K562 (cell line): ENCODE data around the gene ACAT2. TPM values are rescaled to one million over a fixed set of nuclear protein-coding genes. Genes with fewer than 3 reads are reported as not detected.

ENCODE experiments used
- ATAC-seq: fragments of 200-7000 bp; cut with Tn5 transposase; 3 replicates; pipeline ENCODE4 v1.9.1; 2020; ENCODE audit warnings: moderate library complexity
- BruUV-seq: library from RNA; stranded (reverse); fragments of 400-500 nt; replicated peaks from 2 replicates; lab custom pipeline; 2021; lab: Mats Ljungman, UMichigan
- CTCF ChIA-PET: fragments of 300-600 bp; formaldehyde crosslinking; extraction: SDS; loops from one replicate; lab custom pipeline; 2021; ENCODE audit warnings: low intra/inter-chr PET ratio; lab: Yijun Ruan, JAX
- POLR2A ChIA-PET: fragments of 300-600, 350-650 bp; sonication (Branson Sonifier 250); formaldehyde crosslinking; extraction: SDS; loops from one replicate; lab custom pipeline; 2021; ENCODE audit warnings: antibody characterized with exemption, inconsistent platforms; lab: Yijun Ruan, JAX
- DNase-seq, 4 experiments: peaks; one replicate each; pipeline versions ENCODE4 v3.0.0 to v3.0.0-alpha.2; 2011 to 2018; ENCODE audit warnings: low spot score in 3 of 4, mixed read lengths in 3 of 4; ENCODE audit errors: extremely low read depth in 1 of 4
- FAIRE-seq: peaks from 2 replicates; lab custom pipeline; 2011; peaks lifted over from hg19 to GRCh38; lab: Jason Lieb, UNC
- H2AFZ ChIP-seq: 2 replicates; pipeline ENCODE4 v1.6.0; 2011; ENCODE audit warnings: low read depth, low read length, control low read depth, inconsistent platforms
- H3K27ac ChIP-seq: fragments of 200-600 bp; 3 replicates; pipeline ENCODE4 v1.8.0; 2011; ENCODE audit warnings: low read depth, mild to moderate bottlenecking, control low read depth, inconsistent platforms, low read length, moderate library complexity, mixed read lengths; ENCODE audit errors: extremely low read depth
- H3K27me3 ChIP-seq, 2 experiments: fragments of 300-600 bp in 1 of 2; 2 replicates in 1 of 2; 3 replicates in 1 of 2; pipeline versions ENCODE4 v1.6.0 to v1.8.0; 2011; ENCODE audit warnings: inconsistent platforms in 2 of 2, low read length in 2 of 2, mild to moderate bottlenecking in 1 of 2, mixed read lengths in 1 of 2, moderate library complexity in 1 of 2; ENCODE audit not compliant: control insufficient read depth in 2 of 2, insufficient read depth in 2 of 2
- H3K36me3 ChIP-seq: fragments of 300-600 bp; 3 replicates; pipeline ENCODE4 v1.8.0; 2011; ENCODE audit warnings: mild to moderate bottlenecking, low read length, inconsistent platforms; ENCODE audit not compliant: control insufficient read depth, insufficient read depth
- H3K4me1 ChIP-seq, 2 experiments: fragments of 200-600 bp in 1 of 2; replicated peaks in 1 of 2; 2 replicates in 1 of 2; 3 replicates in 1 of 2; pipeline versions ENCODE4 v1.5.1 to v1.8.0; 2011; ENCODE audit warnings: inconsistent platforms in 2 of 2, low read length in 2 of 2, mild to moderate bottlenecking in 1 of 2, mixed read lengths in 1 of 2, moderate library complexity in 1 of 2; ENCODE audit not compliant: control insufficient read depth in 2 of 2, insufficient read depth in 2 of 2
- H3K4me2 ChIP-seq: 2 replicates; pipeline ENCODE4 v1.6.1; 2011; ENCODE audit warnings: low read length, control low read depth, inconsistent platforms, mixed read lengths; ENCODE audit not compliant: insufficient read depth
- H3K4me3 ChIP-seq: fragments of 200-600 bp; sonication (generic), shearing (Covaris generic); 2 replicates; pipeline ENCODE4 v1.5.1; 2016; ENCODE audit warnings: control low read depth, inconsistent platforms
- H3K79me2 ChIP-seq: fragments of 200-600 bp; 3 replicates; pipeline ENCODE4 v1.8.0; 2011; ENCODE audit warnings: low read length, inconsistent platforms; ENCODE audit not compliant: control insufficient read depth, insufficient read depth
- H3K9ac ChIP-seq, 2 experiments: 2 replicates each; pipeline versions ENCODE4 v1.6.0 to v1.6.1; 2011; ENCODE audit warnings: low read depth in 2 of 2, low read length in 2 of 2, control low read depth in 1 of 2, inconsistent platforms in 1 of 2, mild to moderate bottlenecking in 1 of 2, mixed read lengths in 1 of 2; ENCODE audit not compliant: insufficient read depth in 1 of 2
- H3K9me1 ChIP-seq: one replicate; pipeline ENCODE4 v1.6.0; 2011; ENCODE audit warnings: inconsistent platforms, mild to moderate bottlenecking, low read length, moderate library complexity; ENCODE audit not compliant: control insufficient read depth, insufficient read depth
- H3K9me3 ChIP-seq: replicated peaks from 2 replicates; pipeline ENCODE4 v1.5.1; 2011; ENCODE audit warnings: low read depth, low read length, inconsistent platforms; ENCODE audit not compliant: control insufficient read depth, insufficient read depth
- H4K20me1 ChIP-seq: replicated peaks from 2 replicates; pipeline ENCODE4 v1.6.1; 2011; ENCODE audit warnings: low read length, inconsistent platforms, mixed read lengths; ENCODE audit not compliant: control insufficient read depth, insufficient read depth
- CCAR2 ChIP-seq: fragments of 200-400 bp; formaldehyde crosslinking; IDR thresholded peaks from 2 replicates; pipeline ENCODE4 v1.6.1; 2017; ENCODE audit warnings: mild to moderate bottlenecking, low read depth, low read length
- CHD1 ChIP-seq: fragments of 200-600 bp; sonication (generic); IDR thresholded peaks from one replicate; pipeline ENCODE4 v1.6.1; 2012; ENCODE audit warnings: mild to moderate bottlenecking, moderate library complexity, low read length, inconsistent platforms
- ESRRA ChIP-seq: fragments of 450-650 bp; IDR thresholded peaks from 2 replicates; pipeline ENCODE4 v1.6.1; 2014; ENCODE audit warnings: low read depth, mild to moderate bottlenecking, moderate library complexity, borderline replicate concordance
- FOXM1 ChIP-seq, 2 experiments: fragments of 450-650 bp in 1 of 2; sonication (generic) in 1 of 2; formaldehyde crosslinking in 1 of 2; IDR thresholded peaks; 2 replicates each; pipeline versions ENCODE4 v1.6.1 to v1.9.0; 2017 to 2022; ENCODE audit warnings: low read depth in 2 of 2, mild to moderate bottlenecking in 2 of 2, missing genetic modification reagents in 1 of 2, moderate library complexity in 1 of 2
- HMG20A ChIP-seq: fragments of 450-650 bp; formaldehyde crosslinking; conservative IDR thresholded peaks from 2 replicates; pipeline ENCODE4 v1.4.0; 2020; ENCODE audit warnings: mild to moderate bottlenecking, mixed read lengths
- PKNOX1 ChIP-seq: fragments of 450-650 bp; IDR thresholded peaks from 2 replicates; pipeline ENCODE4 v1.6.1; 2016
- SIRT6 ChIP-seq: IDR thresholded peaks from one replicate; pipeline ENCODE4 v1.6.1; 2012; ENCODE audit warnings: low read depth, mild to moderate bottlenecking, control low read depth, inconsistent platforms, low read length, moderate library complexity
- SP2 ChIP-seq: IDR thresholded peaks from 2 replicates; pipeline ENCODE4 v1.6.1; 2011; ENCODE audit warnings: mild to moderate bottlenecking, low read depth, low read length, moderate library complexity; ENCODE audit not compliant: poor library complexity, severe bottlenecking; ENCODE audit errors: extremely low read depth
- SPI1 ChIP-seq: IDR thresholded peaks from 2 replicates; pipeline ENCODE4 v1.6.1; 2011; ENCODE audit warnings: low read depth, low read length, control low read depth, borderline replicate concordance
- TAF15 ChIP-seq: fragments of 200-400 bp; formaldehyde crosslinking; IDR thresholded peaks from 2 replicates; pipeline ENCODE4 v1.6.1; 2017; ENCODE audit warnings: mild to moderate bottlenecking, low read depth, low read length, moderate library complexity
- TCF3 ChIP-seq: sonication (generic); formaldehyde crosslinking; IDR thresholded peaks from 2 replicates; pipeline ENCODE4 v1.4.0; 2020; ENCODE audit warnings: mild to moderate bottlenecking, missing genetic modification reagents
- THRAP3 ChIP-seq: fragments of 450-650 bp; IDR thresholded peaks from 2 replicates; pipeline ENCODE4 v1.6.1; 2016; ENCODE audit warnings: mild to moderate bottlenecking, inconsistent platforms, borderline replicate concordance
- ZBTB9 ChIP-seq: fragments of 450-650 bp; formaldehyde crosslinking; IDR thresholded peaks from 2 replicates; pipeline ENCODE4 v1.4.0; 2020; ENCODE audit warnings: mild to moderate bottlenecking, moderate library complexity
- ZNF354B ChIP-seq: fragments of 250-450 bp; sonication (Bioruptor Pico); IDR thresholded peaks from 2 replicates; pipeline ENCODE4 v1.4.0; 2020
- WGBS: fragments of 100-300 bp; shearing (Covaris generic); methylation state at CpG from one replicate; pipeline ENCODE4 v1.1.6; 2016; ENCODE audit warnings: low coverage, mixed read lengths; ENCODE audit not compliant: insufficient coverage; ENCODE audit errors: missing lambda C conversion rate; 5-methylcytosine and 5-hydroxymethylcytosine counted together
- in situ Hi-C: fragments of 300-500 bp; cut with MboI; formaldehyde crosslinking; loops from 4 replicates; pipeline ENCODE4 v1.15.0; 2018; ENCODE audit warnings: inconsistent platforms, mixed read lengths
- intact Hi-C: fragments of 100-400 bp; cut with micrococcal nuclease; formaldehyde crosslinking; loops from 2 replicates; pipeline ENCODE4 v1.14.2; 2022
- polyA plus RNA-seq, 8 experiments: library from polyadenylated mRNA; depleted of rRNA in 4 of 8; stranded (reverse) in 5 of 8; unstranded in 3 of 8; fragments of >200 nt; fragmentation: Nextera tagmentation in 2 of 8; fragmentation: Illumina TruSeq in 1 of 8; extraction: Ambion mirVana in 2 of 8; extraction: Trizol in 1 of 8; gene quantifications; 2 replicates each; pipeline versions ENCODE4 v1.2.1 to v1.2.3, GENCODE V29; 2011 to 2014; ENCODE audit warnings: inconsistent platforms in 1 of 8, missing spikeins in 1 of 8
- total RNA-seq, 7 experiments: library from RNA; depleted of rRNA in 6 of 7; stranded (reverse); fragments of >200 nt in 6 of 7; fragmentation: Illumina TruSeq in 2 of 7; extraction: Trizol in 2 of 7; gene quantifications; 2 replicates each; pipeline versions ENCODE4 v1.2.1 to v1.2.3, GENCODE V29; 2011 to 2021; ENCODE audit warnings: low replicate concordance in 1 of 7
- TF ChIP-seq, protein P1 (sequence below), 2 experiments: fragments of 450-650 bp in 1 of 2; IDR thresholded peaks; 2 replicates each; pipeline ENCODE4 v1.6.1; 2011 to 2017; ENCODE audit warnings: low read depth in 2 of 2, antibody characterized with exemption in 1 of 2, borderline replicate concordance in 1 of 2, low read length in 1 of 2, mild to moderate bottlenecking in 1 of 2, mixed read lengths in 1 of 2; ENCODE audit not compliant: control insufficient read depth in 1 of 2

ACAT2 gene
- total and polyA plus RNA-seq, 9 of the 15 experiments (the other 6 are each of a cell fraction or from before 2014, with no cell fraction given) = 63.0 to 309 (median 144) TPM

DNA sequence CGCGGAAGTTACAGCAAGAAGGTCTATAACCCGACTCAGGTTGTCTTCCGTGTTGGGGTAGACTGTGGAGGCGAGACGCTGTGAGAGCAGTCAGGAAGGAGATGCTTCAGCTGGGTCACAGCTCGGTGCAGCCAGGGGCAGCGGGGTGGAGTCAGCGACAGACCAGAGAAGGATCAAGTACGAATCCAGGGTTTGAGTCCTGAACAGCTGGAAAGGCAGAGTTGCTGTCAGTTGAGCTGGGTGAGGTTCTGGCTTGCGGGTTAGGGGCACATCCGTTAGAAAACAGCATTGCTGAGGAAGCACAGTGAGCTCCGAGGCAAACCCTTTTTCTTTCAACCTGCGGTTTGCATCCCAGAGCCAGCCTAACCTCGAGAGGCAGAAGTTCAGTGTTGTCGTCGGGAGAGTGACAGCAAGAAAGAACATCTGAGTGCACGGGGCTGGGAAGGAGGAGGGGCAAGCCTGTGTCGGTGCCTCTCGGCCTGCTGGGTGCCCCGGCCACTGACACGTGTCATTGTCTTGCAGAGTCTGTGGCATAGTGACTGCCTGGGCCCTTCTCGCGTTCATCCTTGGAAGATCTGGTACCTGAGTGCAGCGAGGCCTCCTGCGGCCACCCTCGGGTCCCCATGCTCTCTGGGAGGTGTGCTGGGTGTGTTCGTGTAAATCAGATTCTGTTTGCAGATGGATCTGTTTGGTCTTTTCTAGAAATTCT lies 58.2 kb downstream of the ACAT2 start:
- no peak for DNase-seq
- intact Hi-C loops = no loop called here
- peaks cover 72 to 75% of the 10 kb centered on the region in 2 experiments for H3K27me3 ChIP-seq
- peaks cover 0 to 5% of the 10 kb centered on the region in 2 experiments; a peak in 2 of 5 replicates for H3K4me1 ChIP-seq
- POLR2A ChIA-PET = interaction anchor here (0.5 to 1.4 kb wide), 6 partner anchors 8 to 679 kb away, joined by 3 to 5 read pairs (median 3); no protein-coding TSS in a partner anchor
- no peaks in the 10 kb centered on the region for H3K79me2 ChIP-seq
- no peak overlapping the region for H2AFZ ChIP-seq
- ATAC-seq = peak; percentile 29
- no peak overlapping the region for H3K27ac ChIP-seq
- peaks cover 3% of the 10 kb centered on the region; the same call in 1 of the 2 replicates for H4K20me1 ChIP-seq
- peak overlapping the region in 1 of 2 experiments; percentile 18; a peak in 2 of 4 replicates for H3K9ac ChIP-seq
- H3K9me3 ChIP-seq = no peaks in the 10 kb centered on the region
- H3K9me1 ChIP-seq = peaks cover 4% of the 10 kb centered on the region
- no peak overlapping the region for H3K4me2 ChIP-seq
- no peak for FAIRE-seq
- H3K4me3 ChIP-seq = no peak overlapping the region
- in situ Hi-C loops = no loop called here
- CTCF ChIA-PET = no interaction called here
- BruUV-seq = no TSS peak
- 3% methylated on average over 28 of the region's 28 CpGs for WGBS
- H3K36me3 ChIP-seq = no peaks in the 10 kb centered on the region
- TF ChIP-seq SIRT6 = no peak
- TF ChIP-seq, protein P1, sequence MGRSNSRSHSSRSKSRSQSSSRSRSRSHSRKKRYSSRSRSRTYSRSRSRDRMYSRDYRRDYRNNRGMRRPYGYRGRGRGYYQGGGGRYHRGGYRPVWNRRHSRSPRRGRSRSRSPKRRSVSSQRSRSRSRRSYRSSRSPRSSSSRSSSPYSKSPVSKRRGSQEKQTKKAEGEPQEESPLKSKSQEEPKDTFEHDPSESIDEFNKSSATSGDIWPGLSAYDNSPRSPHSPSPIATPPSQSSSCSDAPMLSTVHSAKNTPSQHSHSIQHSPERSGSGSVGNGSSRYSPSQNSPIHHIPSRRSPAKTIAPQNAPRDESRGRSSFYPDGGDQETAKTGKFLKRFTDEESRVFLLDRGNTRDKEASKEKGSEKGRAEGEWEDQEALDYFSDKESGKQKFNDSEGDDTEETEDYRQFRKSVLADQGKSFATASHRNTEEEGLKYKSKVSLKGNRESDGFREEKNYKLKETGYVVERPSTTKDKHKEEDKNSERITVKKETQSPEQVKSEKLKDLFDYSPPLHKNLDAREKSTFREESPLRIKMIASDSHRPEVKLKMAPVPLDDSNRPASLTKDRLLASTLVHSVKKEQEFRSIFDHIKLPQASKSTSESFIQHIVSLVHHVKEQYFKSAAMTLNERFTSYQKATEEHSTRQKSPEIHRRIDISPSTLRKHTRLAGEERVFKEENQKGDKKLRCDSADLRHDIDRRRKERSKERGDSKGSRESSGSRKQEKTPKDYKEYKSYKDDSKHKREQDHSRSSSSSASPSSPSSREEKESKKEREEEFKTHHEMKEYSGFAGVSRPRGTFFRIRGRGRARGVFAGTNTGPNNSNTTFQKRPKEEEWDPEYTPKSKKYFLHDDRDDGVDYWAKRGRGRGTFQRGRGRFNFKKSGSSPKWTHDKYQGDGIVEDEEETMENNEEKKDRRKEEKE (IDR thresholded peaks at IDR 0.05; ENCODE audit: borderline replicate concordance in 1 of 2, control insufficient read depth in 1 of 2, low read depth in 2 of 2, low read length in 1 of 2) = no peak
- no peak for TF ChIP-seq SPI1
- TF ChIP-seq SP2 = no peak
- no peak for TF ChIP-seq TAF15
- TF ChIP-seq CHD1 = no peak
- no peak for TF ChIP-seq TCF3 (CRISPR knock-in tag)
- TF ChIP-seq THRAP3 = no peak
- TF ChIP-seq ZBTB9 (CRISPR knock-in tag) = peak; percentile 33; the same call in 1 of the 2 replicates
- 0 out of 2 replicates have a peak, but pooled peaks have one; percentile 20 for TF ChIP-seq ESRRA
- TF ChIP-seq ZNF354B = no peak
- no peak for TF ChIP-seq FOXM1 (IDR thresholded peaks at IDR 0.05; ENCODE audit: low read depth)
- no peak for TF ChIP-seq FOXM1 (CRISPR knock-in tag; IDR thresholded peaks at IDR 0.05; ENCODE audit: low read depth)
- TF ChIP-seq CCAR2 = no peak
- TF ChIP-seq HMG20A (CRISPR knock-in tag) = no peak
- TF ChIP-seq PKNOX1 = peak; percentile 67
